Neural cell (in vitro differentiated cells): ENCODE measurements around the gene IL15.

ENCODE experiments used
- EP300 ChIP-seq: fragments of 450-650 bp; conservative IDR thresholded peaks from 2 replicates; pipeline ENCODE4 v1.6.1; 2014; ENCODE audit warnings: antibody characterized with exemption, mild to moderate bottlenecking, moderate library complexity; ENCODE audit not compliant: poor library complexity, severe bottlenecking
- EZH2 ChIP-seq: fragments of 200-600, 300-800 bp; shearing (Covaris generic), sonication (generic); IDR thresholded peaks from 2 replicates; pipeline ENCODE4 v1.6.1; 2014; ENCODE audit warnings: antibody characterized with exemption, low read length, borderline replicate concordance, mild to moderate bottlenecking; ENCODE audit not compliant: insufficient read depth, poor library complexity, severe bottlenecking
- POLR2AphosphoS5 ChIP-seq: IDR thresholded peaks from 2 replicates; pipeline ENCODE4 v1.6.1; 2012
- SMC3 ChIP-seq: fragments of 450-650 bp; conservative IDR thresholded peaks from 2 replicates; pipeline ENCODE4 v1.6.1; 2014; ENCODE audit warnings: antibody characterized with exemption, mild to moderate bottlenecking, moderate library complexity; ENCODE audit not compliant: poor library complexity
- TAF1 ChIP-seq: IDR thresholded peaks from 2 replicates; pipeline ENCODE4 v1.6.1; 2012; ENCODE audit warnings: low read depth
- TF ChIP-seq, protein P1 (sequence below): fragments of 450-650 bp; IDR thresholded peaks from 2 replicates; pipeline ENCODE4 v1.5.1; 2014; ENCODE audit warnings: antibody characterized with exemption, mild to moderate bottlenecking, moderate library complexity; ENCODE audit not compliant: poor library complexity, severe bottlenecking

DNA sequence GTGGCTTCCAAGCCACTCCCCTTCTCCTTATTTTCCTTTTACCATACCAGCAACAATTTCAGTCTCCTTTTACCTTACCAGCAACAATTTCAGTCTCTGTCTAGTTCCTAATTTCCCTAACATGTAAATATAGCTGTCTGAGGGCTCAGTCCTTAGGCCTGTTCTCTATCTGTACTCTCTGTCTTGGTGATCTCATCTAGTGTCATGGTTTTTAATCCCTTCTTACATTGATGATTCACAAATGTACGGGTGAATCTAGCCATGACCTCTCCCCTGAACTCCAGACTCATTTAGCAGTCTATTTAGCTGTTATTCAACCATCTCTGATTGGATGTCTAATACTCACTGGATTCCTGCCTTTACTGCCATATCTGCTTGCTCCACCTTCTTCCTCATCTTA lies 7.2 kb downstream of the IL15 start:
- TF ChIP-seq, protein P1, sequence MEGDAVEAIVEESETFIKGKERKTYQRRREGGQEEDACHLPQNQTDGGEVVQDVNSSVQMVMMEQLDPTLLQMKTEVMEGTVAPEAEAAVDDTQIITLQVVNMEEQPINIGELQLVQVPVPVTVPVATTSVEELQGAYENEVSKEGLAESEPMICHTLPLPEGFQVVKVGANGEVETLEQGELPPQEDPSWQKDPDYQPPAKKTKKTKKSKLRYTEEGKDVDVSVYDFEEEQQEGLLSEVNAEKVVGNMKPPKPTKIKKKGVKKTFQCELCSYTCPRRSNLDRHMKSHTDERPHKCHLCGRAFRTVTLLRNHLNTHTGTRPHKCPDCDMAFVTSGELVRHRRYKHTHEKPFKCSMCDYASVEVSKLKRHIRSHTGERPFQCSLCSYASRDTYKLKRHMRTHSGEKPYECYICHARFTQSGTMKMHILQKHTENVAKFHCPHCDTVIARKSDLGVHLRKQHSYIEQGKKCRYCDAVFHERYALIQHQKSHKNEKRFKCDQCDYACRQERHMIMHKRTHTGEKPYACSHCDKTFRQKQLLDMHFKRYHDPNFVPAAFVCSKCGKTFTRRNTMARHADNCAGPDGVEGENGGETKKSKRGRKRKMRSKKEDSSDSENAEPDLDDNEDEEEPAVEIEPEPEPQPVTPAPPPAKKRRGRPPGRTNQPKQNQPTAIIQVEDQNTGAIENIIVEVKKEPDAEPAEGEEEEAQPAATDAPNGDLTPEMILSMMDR: no peak
- TF ChIP-seq EZH2 (no peak), EP300 (no peak), TAF1 (no peak), POLR2AphosphoS5 (no peak), SMC3 (no peak)
